GM12878 (cell line): Measurements from ENCODE around the gene COQ4. TPM values are rescaled to one million over a fixed set of nuclear protein-coding genes. Genes with fewer than 3 reads are reported as not detected.

Source experiments
- CBFB ChIP-seq: IDR thresholded peaks from 2 replicates; pipeline ENCODE4 v1.6.1; 2016; ENCODE audit warnings: antibody characterized with exemption, low read depth
- CHD2 ChIP-seq: IDR thresholded peaks from 2 replicates; pipeline ENCODE4 v1.6.1; 2011; ENCODE audit warnings: low read depth, low read length, improper control_type of control experiment, borderline replicate concordance
- E4F1 ChIP-seq: fragments of 450-650 bp; IDR thresholded peaks from 2 replicates; pipeline ENCODE4 v1.6.1; 2018; ENCODE audit warnings: borderline replicate concordance, mild to moderate bottlenecking; ENCODE audit not compliant: partially characterized antibody
- JUND ChIP-seq: IDR thresholded peaks from 2 replicates; pipeline ENCODE4 v1.6.1; 2012; ENCODE audit warnings: low read depth, mild to moderate bottlenecking, low read length, improper control_type of control experiment, moderate library complexity
- KLF5 ChIP-seq: fragments of 450-650 bp; IDR thresholded peaks from 2 replicates; pipeline ENCODE4 v1.6.1; 2014; ENCODE audit warnings: mild to moderate bottlenecking; ENCODE audit not compliant: partially characterized antibody
- MEF2A ChIP-seq: IDR thresholded peaks from 2 replicates; pipeline ENCODE4 v1.6.1; 2011; ENCODE audit warnings: low read depth, mild to moderate bottlenecking, low read length, moderate library complexity; ENCODE audit not compliant: insufficient read depth
- MTA2 ChIP-seq: fragments of 450-650 bp; IDR thresholded peaks from 2 replicates; pipeline ENCODE4 v1.6.1; 2016; ENCODE audit warnings: low read depth, mild to moderate bottlenecking, moderate library complexity
- MXI1 ChIP-seq: fragments of 150-350 bp; IDR thresholded peaks from 2 replicates; pipeline ENCODE4 v1.6.1; 2011; ENCODE audit warnings: low read depth, mild to moderate bottlenecking, inconsistent platforms, low read length, improper control_type of control experiment
- POU2F2 ChIP-seq: IDR thresholded peaks from 3 replicates; pipeline ENCODE4 v1.6.1; 2011; ENCODE audit warnings: low read depth, mild to moderate bottlenecking, low read length, borderline replicate concordance
- SPI1 ChIP-seq: IDR thresholded peaks from 2 replicates; pipeline ENCODE4 v1.6.1; 2011; ENCODE audit warnings: low read depth, mild to moderate bottlenecking, low read length, moderate library complexity, borderline replicate concordance; ENCODE audit not compliant: insufficient read depth
- SREBF1 ChIP-seq: IDR thresholded peaks from 2 replicates; pipeline ENCODE4 v1.6.1; 2012; ENCODE audit warnings: mild to moderate bottlenecking, low read length
- USF1 ChIP-seq: IDR thresholded peaks from 2 replicates; pipeline ENCODE4 v1.6.1; 2011; ENCODE audit warnings: borderline replicate concordance, low read depth, mild to moderate bottlenecking, moderate library complexity, mixed read lengths, low read length; ENCODE audit not compliant: insufficient read depth; ENCODE audit errors: extremely low read length
- WRNIP1 ChIP-seq: IDR thresholded peaks from 2 replicates; pipeline ENCODE4 v1.6.1; 2011; ENCODE audit warnings: low read depth, low read length, improper control_type of control experiment, borderline replicate concordance
- YY1 ChIP-seq: IDR thresholded peaks from 2 replicates; pipeline ENCODE4 v1.6.1; 2011; ENCODE audit warnings: low read depth, mild to moderate bottlenecking, low read length
- ZNF687 ChIP-seq: fragments of 450-650 bp; IDR thresholded peaks from 2 replicates; pipeline ENCODE4 v1.6.1; 2017; ENCODE audit warnings: mild to moderate bottlenecking, moderate library complexity
- polyA plus RNA-seq, 11 experiments: library from polyadenylated mRNA; depleted of rRNA in 4 of 11; unstranded in 6 of 11; stranded (reverse) in 5 of 11; fragments of >200 nt; fragmentation: Nextera tagmentation in 4 of 11; fragmentation: Illumina TruSeq in 1 of 11; extraction: Ambion mirVana in 4 of 11; extraction: Trizol in 1 of 11; gene quantifications; 1 replicate in 1 of 11; 2 replicates in 10 of 11; pipeline versions ENCODE4 v1.2.1 to v1.2.3, GENCODE V29; 2011 to 2016; ENCODE audit warnings: inconsistent platforms in 2 of 11, missing spikeins in 2 of 11, low read depth in 1 of 11
- total RNA-seq, 4 experiments: library from RNA; depleted of rRNA in 3 of 4; stranded (reverse); fragments of >200 nt in 3 of 4; fragmentation: Illumina TruSeq in 1 of 4; extraction: Trizol in 1 of 4; gene quantifications; 2 replicates each; pipeline versions ENCODE4 v1.2.1 to v1.2.3, GENCODE V29; 2013 to 2021
- TF ChIP-seq, protein P1 (sequence below): fragments of 450-650 bp; IDR thresholded peaks from 2 replicates; pipeline ENCODE4 v1.6.1; 2016; ENCODE audit warnings: mild to moderate bottlenecking, moderate library complexity, borderline replicate concordance

The COQ4 gene
- total and polyA plus RNA-seq, 10 of the 15 experiments (the other 5 are each of a cell fraction or from before 2014, with no cell fraction given): 3.8 to 64.1 (median 38.6) TPM

GRCh38 chr9:128322404-128323211 is at the start of gene COQ4, which contains the start of gene TRUB2 (continued):
- no peak for TF ChIP-seq ZNF687
- TF ChIP-seq MEF2A: peak; percentile 76; the same call in 1 of the 2 replicates
- TF ChIP-seq YY1: peak; percentile 99
- TF ChIP-seq MXI1: peak; percentile 100
- no peak for TF ChIP-seq SPI1
- TF ChIP-seq E4F1: peak; percentile 79
- no peak for TF ChIP-seq USF1
- TF ChIP-seq, protein P1, sequence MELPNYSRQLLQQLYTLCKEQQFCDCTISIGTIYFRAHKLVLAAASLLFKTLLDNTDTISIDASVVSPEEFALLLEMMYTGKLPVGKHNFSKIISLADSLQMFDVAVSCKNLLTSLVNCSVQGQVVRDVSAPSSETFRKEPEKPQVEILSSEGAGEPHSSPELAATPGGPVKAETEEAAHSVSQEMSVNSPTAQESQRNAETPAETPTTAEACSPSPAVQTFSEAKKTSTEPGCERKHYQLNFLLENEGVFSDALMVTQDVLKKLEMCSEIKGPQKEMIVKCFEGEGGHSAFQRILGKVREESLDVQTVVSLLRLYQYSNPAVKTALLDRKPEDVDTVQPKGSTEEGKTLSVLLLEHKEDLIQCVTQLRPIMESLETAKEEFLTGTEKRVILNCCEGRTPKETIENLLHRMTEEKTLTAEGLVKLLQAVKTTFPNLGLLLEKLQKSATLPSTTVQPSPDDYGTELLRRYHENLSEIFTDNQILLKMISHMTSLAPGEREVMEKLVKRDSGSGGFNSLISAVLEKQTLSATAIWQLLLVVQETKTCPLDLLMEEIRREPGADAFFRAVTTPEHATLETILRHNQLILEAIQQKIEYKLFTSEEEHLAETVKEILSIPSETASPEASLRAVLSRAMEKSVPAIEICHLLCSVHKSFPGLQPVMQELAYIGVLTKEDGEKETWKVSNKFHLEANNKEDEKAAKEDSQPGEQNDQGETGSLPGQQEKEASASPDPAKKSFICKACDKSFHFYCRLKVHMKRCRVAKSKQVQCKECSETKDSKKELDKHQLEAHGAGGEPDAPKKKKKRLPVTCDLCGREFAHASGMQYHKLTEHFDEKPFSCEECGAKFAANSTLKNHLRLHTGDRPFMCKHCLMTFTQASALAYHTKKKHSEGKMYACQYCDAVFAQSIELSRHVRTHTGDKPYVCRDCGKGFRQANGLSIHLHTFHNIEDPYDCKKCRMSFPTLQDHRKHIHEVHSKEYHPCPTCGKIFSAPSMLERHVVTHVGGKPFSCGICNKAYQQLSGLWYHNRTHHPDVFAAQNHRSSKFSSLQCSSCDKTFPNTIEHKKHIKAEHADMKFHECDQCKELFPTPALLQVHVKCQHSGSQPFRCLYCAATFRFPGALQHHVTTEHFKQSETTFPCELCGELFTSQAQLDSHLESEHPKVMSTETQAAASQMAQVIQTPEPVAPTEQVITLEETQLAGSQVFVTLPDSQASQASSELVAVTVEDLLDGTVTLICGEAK: peak; percentile 99
- TF ChIP-seq KLF5: peak; percentile 80
- peak; percentile 81; the same call in 1 of the 2 replicates for TF ChIP-seq CBFB
- TF ChIP-seq WRNIP1: peak; percentile 97; the same call in 1 of the 2 replicates
- TF ChIP-seq CHD2: no peak; the same call in 1 of the 2 replicates
- peak; percentile 79 for TF ChIP-seq POU2F2
- no peak; the same call in 1 of the 2 replicates for TF ChIP-seq MTA2
- no peak for TF ChIP-seq JUND
- no peak for TF ChIP-seq SREBF1
